ENCODE results near the gene SMAD2.

- TF ChIP-seq CTCF (conservative IDR thresholded peaks at IDR 0.05; ENCODE audit: low read length) (no peak), EZH2phosphoT487 (IDR thresholded peaks at IDR 0.05; ENCODE audit: borderline replicate concordance) (no peak)
Observed at GRCh38 chr18:47863041-47863440, 67.4 kb downstream of the SMAD2 start.

Measured in Loucy (cell line).